Naive thymus-derived CD4-positive, alpha-beta T cell (primary cell): ENCODE results near the gene NTRK1. TPM values are rescaled to one million over a fixed set of nuclear protein-coding genes. Genes with fewer than 3 reads are reported as not detected.

Experiments
- ATAC-seq: fragments of 150-1000 bp; cut with Tn5 transposase; 2 replicates; pipeline ENCODE4 v1.10.0; 2021; ENCODE audit warnings: mild to moderate bottlenecking, moderate library complexity
- CTCF ChIA-PET: fragments of 350-600 bp; sonication (Branson Sonifier 250); formaldehyde crosslinking; loops from one replicate; lab custom pipeline; 2021; ENCODE audit warnings: antibody characterized with exemption; lab: Charles Lee
- POLR2A ChIA-PET: fragments of 350-600 bp; sonication (Branson Sonifier 250); formaldehyde crosslinking; loops from one replicate; lab custom pipeline; 2021; ENCODE audit warnings: antibody characterized with exemption, inconsistent platforms; lab: Charles Lee
- DNase-seq, 9 donors: peaks; one replicate each; pipeline versions ENCODE4 v3.0.0 to v3.0.0-alpha.2; 2020 to 2022; ENCODE audit warnings: mixed read lengths in 1 of 9
- H3K27ac ChIP-seq: one replicate; pipeline ENCODE4 v1.7.0; 2013; ENCODE audit warnings: mild to moderate bottlenecking, low read depth, low read length, moderate library complexity
- H3K27me3 ChIP-seq, 2 donors: one replicate each; pipeline ENCODE4 v1.7.0; 2013; ENCODE audit warnings: low read length in 2 of 2, mild to moderate bottlenecking in 2 of 2, moderate library complexity in 2 of 2; ENCODE audit not compliant: control insufficient read depth in 2 of 2, insufficient read depth in 2 of 2
- H3K36me3 ChIP-seq, 3 experiments: 1 replicate in 2 of 3; 2 replicates in 1 of 3; pipeline ENCODE4 v1.7.0; 2013; ENCODE audit warnings: low read length in 3 of 3, mild to moderate bottlenecking in 3 of 3, moderate library complexity in 1 of 3; ENCODE audit not compliant: insufficient read depth in 3 of 3, control insufficient read depth in 2 of 3
- H3K4me1 ChIP-seq, 2 donors: one replicate each; pipeline ENCODE4 v1.7.0; 2013; ENCODE audit warnings: low read length in 2 of 2, mild to moderate bottlenecking in 2 of 2, moderate library complexity in 1 of 2; ENCODE audit not compliant: control insufficient read depth in 2 of 2, insufficient read depth in 2 of 2
- H3K4me3 ChIP-seq: 2 replicates; pipeline ENCODE4 v1.7.0; 2013; ENCODE audit warnings: mild to moderate bottlenecking, low read length
- H3K9me3 ChIP-seq, 3 experiments: 1 replicate in 2 of 3; 2 replicates in 1 of 3; pipeline ENCODE4 v1.7.0; 2013; ENCODE audit warnings: low read length in 3 of 3; ENCODE audit not compliant: control insufficient read depth in 2 of 3
- H3K27ac Mint-ChIP-seq, 9 donors: one replicate each; pipeline ENCODE4 v1.8.0; 2020 to 2022; ENCODE audit warnings: mixed read lengths in 9 of 9, mild to moderate bottlenecking in 8 of 9, moderate library complexity in 5 of 9, inconsistent platforms in 2 of 9
- H3K27me3 Mint-ChIP-seq, 5 donors: one replicate each; pipeline ENCODE4 v1.8.0; 2021 to 2022; ENCODE audit warnings: mixed read lengths in 5 of 5, mild to moderate bottlenecking in 1 of 5
- H3K36me3 Mint-ChIP-seq, 5 donors: one replicate each; pipeline ENCODE4 v1.8.0; 2020 to 2022; ENCODE audit warnings: mixed read lengths in 5 of 5, mild to moderate bottlenecking in 3 of 5, inconsistent platforms in 1 of 5
- H3K4me1 Mint-ChIP-seq, 7 donors: one replicate each; pipeline ENCODE4 v1.8.0; 2020 to 2022; ENCODE audit warnings: mixed read lengths in 7 of 7, mild to moderate bottlenecking in 3 of 7, inconsistent platforms in 1 of 7
- H3K4me3 Mint-ChIP-seq, 10 donors: one replicate each; pipeline ENCODE4 v1.8.0; 2020 to 2022; ENCODE audit warnings: mild to moderate bottlenecking in 10 of 10, mixed read lengths in 10 of 10, moderate library complexity in 6 of 10, inconsistent platforms in 2 of 10
- H3K9me3 Mint-ChIP-seq, 11 donors: one replicate each; pipeline ENCODE4 v1.8.0; 2020 to 2022; ENCODE audit warnings: mixed read lengths in 11 of 11, mild to moderate bottlenecking in 4 of 11, inconsistent platforms in 1 of 11, moderate library complexity in 1 of 11
- intact Hi-C, 2 donors: fragments of 100-400 bp; cut with micrococcal nuclease; formaldehyde crosslinking; loops; one replicate each; pipeline ENCODE4 v1.15.1; 2023
- polyA plus RNA-seq, 2 donors: library from polyadenylated mRNA; unstranded; fragments of 300-500 nt; fragmentation: Illumina TruSeq; gene quantifications; one replicate each; pipeline ENCODE4 v1.2.3, GENCODE V29; 2021
- total RNA-seq, 6 experiments: library from RNA in 5 of 6; stranded (reverse) in 5 of 6; gene quantifications; 1 replicate in 5 of 6; 2 replicates in 1 of 6; pipeline ENCODE4 v1.2.3 and lab custom pipeline; 2021 to 2026

The NTRK1 gene
- total and polyA plus RNA-seq, 7 experiments from 2014 or later, result 0.09 to 17.3 (median 3.3) TPM; not detected in 3

DNA sequence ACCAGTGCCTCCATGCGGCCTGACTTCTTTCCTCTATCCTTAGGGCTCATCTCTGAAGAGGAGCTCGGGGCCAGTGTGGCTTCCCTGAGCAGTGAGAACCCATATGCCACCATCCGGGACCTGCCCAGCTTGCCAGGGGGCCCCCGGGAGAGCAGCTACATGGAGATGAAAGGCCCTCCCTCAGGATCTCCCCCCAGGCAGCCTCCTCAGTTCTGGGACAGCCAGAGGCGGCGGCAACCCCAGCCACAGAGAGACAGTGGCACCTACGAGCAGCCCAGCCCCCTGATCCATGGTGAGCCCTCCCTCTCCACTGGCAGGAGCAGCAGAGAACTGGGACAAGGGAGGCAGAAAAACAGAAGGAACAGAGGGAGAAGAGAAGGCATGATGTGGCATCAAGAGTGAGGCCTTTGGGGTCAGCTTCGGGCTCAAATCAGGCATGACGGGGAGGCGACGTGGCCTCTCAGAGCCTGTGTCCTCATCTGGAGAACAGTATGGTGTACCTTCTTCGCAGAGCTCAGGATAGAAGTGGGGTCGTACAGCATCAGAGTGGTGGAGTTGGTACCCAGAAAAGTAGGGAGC is 53.2 kb downstream of the NTRK1 start:
- Histone ChIP-seq H3K27me3 (no peaks in the 10 kb centered on the region), H3K4me3 (no peak overlapping the region), H3K27ac (no peak overlapping the region), H3K4me1 (no peaks in the 10 kb centered on the region), H3K9me3 (no peaks in the 10 kb centered on the region), H3K36me3 (no peaks in the 10 kb centered on the region)
- DNase-seq, result no peak
- Mint-ChIP-seq H3K27ac (no peak overlapping the region), H3K36me3 (no peaks in the 10 kb centered on the region), H3K27me3 (peaks cover 23 to 44% (median 34%) of the 10 kb centered on the region in 5 donors), H3K9me3 (peaks cover 0 to 7% (median 0%) of the 10 kb centered on the region in 11 donors), H3K4me3 (no peak overlapping the region), H3K4me1 (peaks cover 0 to 1% (median 0%) of the 10 kb centered on the region in 7 donors)
- no peak for ATAC-seq
- intact Hi-C loops, result no loop called here
- POLR2A ChIA-PET, result no interaction called here
- CTCF ChIA-PET, result interaction anchor here (0.6 to 1.9 kb wide), 2 partner anchors 13 to 57 kb away, joined by 3 to 4 read pairs; no protein-coding TSS in a partner anchor

DNA sequence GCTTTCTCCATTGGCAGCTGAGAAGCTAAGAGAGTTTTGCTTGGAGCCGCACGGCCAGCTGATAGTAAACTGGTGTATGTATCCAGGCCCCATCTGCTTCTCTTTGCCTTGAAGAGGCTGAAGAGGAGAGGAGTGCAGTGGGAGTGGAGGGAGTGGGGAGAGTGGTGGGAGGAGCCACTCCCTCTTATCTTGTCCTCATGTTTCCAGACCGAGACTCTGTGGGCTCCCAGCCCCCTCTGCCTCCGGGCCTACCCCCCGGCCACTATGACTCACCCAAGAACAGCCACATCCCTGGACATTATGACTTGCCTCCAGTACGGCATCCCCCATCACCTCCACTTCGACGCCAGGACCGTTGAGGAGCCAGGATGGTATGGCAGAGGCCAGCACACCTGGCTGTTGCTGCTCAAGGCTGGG is 53.8 kb downstream of the NTRK1 start:
- no peaks in the 10 kb centered on the region for H3K36me3 ChIP-seq
- Mint-ChIP-seq H3K4me1 (peaks cover 0 to 1% (median 0%) of the 10 kb centered on the region in 7 donors), H3K4me3 (no peak overlapping the region), H3K9me3 (peaks cover 0 to 7% (median 0%) of the 10 kb centered on the region in 11 donors), H3K27me3 (peaks cover 28 to 49% (median 39%) of the 10 kb centered on the region in 5 donors), H3K36me3 (no peaks in the 10 kb centered on the region), H3K27ac (no peak overlapping the region)
- ChIA-PET POLR2A (no interaction called here), CTCF (no interaction called here)
- no peak overlapping the region for H3K4me3 ChIP-seq
- no peak for ATAC-seq
- H3K27ac ChIP-seq, result no peak overlapping the region
- no peaks in the 10 kb centered on the region for H3K27me3 ChIP-seq
- intact Hi-C loops, result no loop called here
- no peaks in the 10 kb centered on the region for H3K4me1 ChIP-seq
- no peak for DNase-seq
- H3K9me3 ChIP-seq, result no peaks in the 10 kb centered on the region

GRCh38 chr1:156920233-156921052 is 59.8 kb downstream of the NTRK1 start, which contains the start of gene LRRC71:
LRRC71 (plus strand) TSS chr1:156920632; CDS start chr1:156920804, 172 bp downstream.
- Mint-ChIP-seq H3K9me3 (peaks cover 0 to 7% (median 0%) of the 10 kb centered on the region in 11 donors), H3K27me3 (peaks cover 63 to 87% (median 77%) of the 10 kb centered on the region in 5 donors), H3K27ac (no peak within 1 kb of the TSS), H3K36me3 (no peaks in the 10 kb centered on the region), H3K4me1 (peaks cover 4 to 17% (median 12%) of the 10 kb centered on the region in 7 donors), H3K4me3 (peak within 1 kb of the TSS in 4 of 10 donors; percentile 7 to 38 (median 18))
- Histone ChIP-seq H3K36me3 (no peaks in the 10 kb centered on the region), H3K27ac (no peak within 1 kb of the TSS), H3K27me3 (peaks cover 16 to 31% of the 10 kb centered on the region in 2 donors), H3K4me1 (peaks cover 0 to 3% of the 10 kb centered on the region in 2 donors), H3K4me3 (no peak within 1 kb of the TSS), H3K9me3 (no peaks in the 10 kb centered on the region)
- ATAC-seq, result peak; percentile 83
- CTCF ChIA-PET, result interaction anchor here (2.0 kb wide), 1 partner anchor 60 kb away, joined by 5 read pairs; the partner anchor contains the start of gene NTRK1
- POLR2A ChIA-PET, result no interaction called here
- peak; percentile 38 to 86 (median 53) for DNase-seq
- intact Hi-C loops, result loop anchor here (1.0 kb wide), 1 partner anchor 28 kb away; no protein-coding TSS in a partner anchor

GRCh38 chr1:156921053-156921529 is 60.4 kb downstream of the NTRK1 start:
- Histone ChIP-seq H3K9me3 (no peaks in the 10 kb centered on the region), H3K36me3 (no peaks in the 10 kb centered on the region), H3K4me3 (no peak overlapping the region), H3K4me1 (peaks cover 0 to 3% of the 10 kb centered on the region in 2 donors), H3K27ac (no peak overlapping the region), H3K27me3 (peaks cover 16 to 36% of the 10 kb centered on the region in 2 donors)
- DNase-seq (no peak), ATAC-seq (no peak)
- Mint-ChIP-seq H3K27me3 (peaks cover 64 to 88% (median 77%) of the 10 kb centered on the region in 5 donors), H3K4me1 (peaks cover 4 to 21% (median 15%) of the 10 kb centered on the region in 7 donors), H3K4me3 (peak overlapping the region in 1 of 10 donors; percentile 12), H3K9me3 (peaks cover 0 to 7% (median 0%) of the 10 kb centered on the region in 11 donors), H3K36me3 (no peaks in the 10 kb centered on the region), H3K27ac (no peak overlapping the region)
- ChIA-PET POLR2A (no interaction called here), CTCF (interaction anchor here (2.0 kb wide), 1 partner anchor 61 kb away, joined by 5 read pairs; the partner anchor contains the start of gene NTRK1)
- intact Hi-C loops, result no loop called here

DNA sequence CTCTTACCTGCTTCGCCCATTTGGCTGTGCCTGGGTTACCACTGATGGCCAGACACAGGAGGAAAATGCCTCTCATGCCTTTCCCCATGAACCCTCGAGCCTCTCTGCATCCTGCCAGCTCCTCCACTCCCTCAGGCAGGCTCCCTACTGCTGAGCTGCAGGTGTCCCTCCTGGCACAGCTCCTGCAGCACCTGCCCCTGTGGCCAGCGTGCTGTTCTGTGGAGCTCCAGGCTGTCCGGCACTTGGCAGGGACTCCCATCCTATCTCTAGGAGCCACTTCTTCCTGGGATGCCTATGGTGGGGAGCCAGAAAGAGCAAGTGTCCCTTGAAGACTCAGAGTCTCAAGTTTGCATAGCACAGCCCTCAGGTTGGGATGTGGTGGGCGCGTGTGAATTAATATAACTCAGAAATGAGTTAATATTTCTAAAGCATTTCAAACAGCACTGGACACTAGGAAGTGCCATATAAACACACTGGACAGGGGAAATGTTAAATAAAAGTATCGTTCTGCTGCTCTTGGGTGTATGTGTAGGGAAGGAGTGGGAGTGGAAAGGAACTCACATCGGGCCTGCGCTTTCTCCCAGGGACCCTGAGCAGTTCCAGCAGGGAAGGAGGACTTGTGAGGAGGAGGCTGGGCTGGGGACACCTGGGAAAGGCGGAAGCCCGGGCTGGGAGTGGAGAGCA is 62.5 kb downstream of the NTRK1 start:
- Mint-ChIP-seq H3K4me3 (peak overlapping the region; percentile 14 to 83 (median 44)), H3K4me1 (peaks cover 8 to 30% (median 25%) of the 10 kb centered on the region in 7 donors), H3K27me3 (peaks cover 77 to 93% (median 82%) of the 10 kb centered on the region in 5 donors), H3K36me3 (peaks cover 0 to 3% (median 0%) of the 10 kb centered on the region in 5 donors), H3K9me3 (no peaks in the 10 kb centered on the region), H3K27ac (peak overlapping the region in 1 of 9 donors; percentile 32)
- Histone ChIP-seq H3K4me1 (peaks cover 0 to 8% of the 10 kb centered on the region in 2 donors), H3K27me3 (peaks cover 16 to 44% of the 10 kb centered on the region in 2 donors), H3K4me3 (no peak overlapping the region), H3K36me3 (no peaks in the 10 kb centered on the region), H3K27ac (no peak overlapping the region), H3K9me3 (no peaks in the 10 kb centered on the region)
- DNase-seq (no peak), ATAC-seq (no peak)
- CTCF ChIA-PET, result interaction anchor here (1.0 to 2.0 kb wide), 3 partner anchors 31 to 63 kb away, joined by 4 to 5 read pairs (median 5); partner anchors contain the start of gene NTRK1
- intact Hi-C loops, result no loop called here
- POLR2A ChIA-PET, result no interaction called here
